K562 (cell line): ENCODE measurements around the gene SHISAL1.

Experiments
- CBX3 ChIP-seq, 2 experiments: IDR thresholded peaks; 1 replicate in 1 of 2; 2 replicates in 1 of 2; pipeline ENCODE4 v1.6.1; 2012; ENCODE audit warnings: inconsistent platforms in 2 of 2, low read length in 2 of 2, borderline replicate concordance in 1 of 2, control low read depth in 1 of 2
- CEBPB ChIP-seq: fragments of 450-650 bp; IDR thresholded peaks from 2 replicates; pipeline ENCODE4 v1.6.1; 2016; ENCODE audit warnings: missing genetic modification characterization, missing compliant biosample characterization
- CTCF ChIP-seq, 3 experiments: IDR thresholded peaks in 2 of 3; conservative IDR thresholded peaks in 1 of 3; 2 replicates each; pipeline ENCODE4 v1.5.1; 2011 to 2012; ENCODE audit warnings: low read length in 3 of 3, mild to moderate bottlenecking in 3 of 3, control low read depth in 2 of 3, improper control_type of control experiment in 1 of 3, inconsistent platforms in 1 of 3, low read depth in 1 of 3, mixed read lengths in 1 of 3, moderate library complexity in 1 of 3; ENCODE audit not compliant: insufficient read depth in 2 of 3
- FOXK1 ChIP-seq: sonication (generic); formaldehyde crosslinking; IDR thresholded peaks from 2 replicates; pipeline ENCODE4 v1.8.0; 2022; ENCODE audit warnings: missing genetic modification reagents, mild to moderate bottlenecking, borderline replicate concordance
- JUND ChIP-seq, 2 experiments: IDR thresholded peaks; 2 replicates in 1 of 2; 3 replicates in 1 of 2; pipeline ENCODE4 v1.6.1; 2011; ENCODE audit warnings: borderline replicate concordance in 2 of 2, low read depth in 2 of 2, low read length in 2 of 2, improper control_type of control experiment in 1 of 2, missing biosample characterization in 1 of 2, missing genetic modification characterization in 1 of 2, missing genetic modification reagents in 1 of 2
- LEF1 ChIP-seq: fragments of 450-650 bp; IDR thresholded peaks from 2 replicates; pipeline ENCODE4 v1.6.1; 2016; ENCODE audit warnings: mild to moderate bottlenecking
- POLR2A ChIP-seq: fragments of 450-650 bp; conservative IDR thresholded peaks from 2 replicates; pipeline ENCODE4 v1.6.1; 2016
- XRCC3 ChIP-seq: fragments of 450-650 bp; IDR thresholded peaks from 2 replicates; pipeline ENCODE4 v1.6.1; 2017; ENCODE audit warnings: mild to moderate bottlenecking, moderate library complexity
- ZEB2 ChIP-seq: fragments of 450-650 bp; IDR thresholded peaks from 2 replicates; pipeline ENCODE4 v1.6.1; 2016
- TF ChIP-seq, protein P1 (sequence below), 2 experiments: fragments of 450-650 bp in 1 of 2; sonication (generic) in 1 of 2; formaldehyde crosslinking in 1 of 2; IDR thresholded peaks in 1 of 2; conservative IDR thresholded peaks in 1 of 2; 2 replicates each; pipeline versions ENCODE4 v1.6.1 to v1.8.1; 2016 to 2023; ENCODE audit warnings: mild to moderate bottlenecking in 2 of 2, moderate library complexity in 2 of 2, inconsistent platforms in 1 of 2, missing genetic modification reagents in 1 of 2
- TF ChIP-seq, protein P2 (sequence below): fragments of 450-650 bp; IDR thresholded peaks from 2 replicates; pipeline ENCODE4 v1.7.0; 2016; ENCODE audit warnings: borderline replicate concordance

DNA sequence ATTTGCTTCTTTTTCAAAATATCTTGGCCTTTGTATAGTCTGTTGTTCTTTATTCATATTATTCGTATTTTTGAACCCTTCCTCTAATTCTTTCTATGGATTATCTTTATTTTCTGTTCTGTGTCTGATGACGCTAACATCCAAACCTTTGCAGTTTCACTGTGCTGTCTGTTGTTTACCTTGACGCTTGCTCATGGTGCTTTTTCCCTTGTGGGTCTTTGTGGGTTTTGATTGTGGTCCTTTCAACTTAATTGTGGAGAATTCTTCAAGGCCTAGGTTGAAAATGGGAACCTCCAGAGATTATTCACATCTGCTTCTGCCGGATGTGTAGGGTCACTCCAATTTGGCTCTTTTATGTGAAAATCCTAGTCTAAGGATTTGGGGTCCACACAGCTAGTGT, 97.5 kb downstream of the SHISAL1 start:
- TF ChIP-seq CBX3 (IDR thresholded peaks at IDR 0.05; ENCODE audit: borderline replicate concordance in 1 of 2, low read length in 2 of 2) (no peak), LEF1 (no peak), CEBPB (no peak), ZEB2 (no peak), JUND (IDR thresholded peaks at IDR 0.05; ENCODE audit: borderline replicate concordance, low read depth, low read length) (no peak), JUND (tag; IDR thresholded peaks at IDR 0.05; ENCODE audit: borderline replicate concordance, low read depth, low read length) (no peak), CTCF (IDR thresholded peaks at IDR 0.05 in 2 of 3, conservative IDR thresholded peaks at IDR 0.05 in 1 of 3; ENCODE audit: insufficient read depth in 2 of 3, low read depth in 1 of 3, low read length in 3 of 3) (no peak), FOXK1 (no peak), XRCC3 (no peak), POLR2A (no peak)
- TF ChIP-seq, protein P1, sequence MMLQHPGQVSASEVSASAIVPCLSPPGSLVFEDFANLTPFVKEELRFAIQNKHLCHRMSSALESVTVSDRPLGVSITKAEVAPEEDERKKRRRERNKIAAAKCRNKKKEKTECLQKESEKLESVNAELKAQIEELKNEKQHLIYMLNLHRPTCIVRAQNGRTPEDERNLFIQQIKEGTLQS (IDR thresholded peaks at IDR 0.05): no peak
- TF ChIP-seq, protein P1 (CRISPR knock-in tag; conservative IDR thresholded peaks at IDR 0.05): no peak
- TF ChIP-seq, protein P2, sequence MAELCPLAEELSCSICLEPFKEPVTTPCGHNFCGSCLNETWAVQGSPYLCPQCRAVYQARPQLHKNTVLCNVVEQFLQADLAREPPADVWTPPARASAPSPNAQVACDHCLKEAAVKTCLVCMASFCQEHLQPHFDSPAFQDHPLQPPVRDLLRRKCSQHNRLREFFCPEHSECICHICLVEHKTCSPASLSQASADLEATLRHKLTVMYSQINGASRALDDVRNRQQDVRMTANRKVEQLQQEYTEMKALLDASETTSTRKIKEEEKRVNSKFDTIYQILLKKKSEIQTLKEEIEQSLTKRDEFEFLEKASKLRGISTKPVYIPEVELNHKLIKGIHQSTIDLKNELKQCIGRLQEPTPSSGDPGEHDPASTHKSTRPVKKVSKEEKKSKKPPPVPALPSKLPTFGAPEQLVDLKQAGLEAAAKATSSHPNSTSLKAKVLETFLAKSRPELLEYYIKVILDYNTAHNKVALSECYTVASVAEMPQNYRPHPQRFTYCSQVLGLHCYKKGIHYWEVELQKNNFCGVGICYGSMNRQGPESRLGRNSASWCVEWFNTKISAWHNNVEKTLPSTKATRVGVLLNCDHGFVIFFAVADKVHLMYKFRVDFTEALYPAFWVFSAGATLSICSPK: no peak
